AG09319 (cell line): Measurements from ENCODE around the gene HES7.

Experiments
- DNase-seq: peaks from one replicate; pipeline ENCODE4 v3.0.0-alpha.2; 2010; ENCODE audit warnings: low read depth; ENCODE audit errors: extremely low read depth
- TF ChIP-seq, protein P1 (sequence below): IDR thresholded peaks from 2 replicates; pipeline ENCODE4 v1.5.1; 2011; ENCODE audit warnings: low read depth, mild to moderate bottlenecking, inconsistent platforms, low read length, moderate library complexity

Gene HES7

DNA sequence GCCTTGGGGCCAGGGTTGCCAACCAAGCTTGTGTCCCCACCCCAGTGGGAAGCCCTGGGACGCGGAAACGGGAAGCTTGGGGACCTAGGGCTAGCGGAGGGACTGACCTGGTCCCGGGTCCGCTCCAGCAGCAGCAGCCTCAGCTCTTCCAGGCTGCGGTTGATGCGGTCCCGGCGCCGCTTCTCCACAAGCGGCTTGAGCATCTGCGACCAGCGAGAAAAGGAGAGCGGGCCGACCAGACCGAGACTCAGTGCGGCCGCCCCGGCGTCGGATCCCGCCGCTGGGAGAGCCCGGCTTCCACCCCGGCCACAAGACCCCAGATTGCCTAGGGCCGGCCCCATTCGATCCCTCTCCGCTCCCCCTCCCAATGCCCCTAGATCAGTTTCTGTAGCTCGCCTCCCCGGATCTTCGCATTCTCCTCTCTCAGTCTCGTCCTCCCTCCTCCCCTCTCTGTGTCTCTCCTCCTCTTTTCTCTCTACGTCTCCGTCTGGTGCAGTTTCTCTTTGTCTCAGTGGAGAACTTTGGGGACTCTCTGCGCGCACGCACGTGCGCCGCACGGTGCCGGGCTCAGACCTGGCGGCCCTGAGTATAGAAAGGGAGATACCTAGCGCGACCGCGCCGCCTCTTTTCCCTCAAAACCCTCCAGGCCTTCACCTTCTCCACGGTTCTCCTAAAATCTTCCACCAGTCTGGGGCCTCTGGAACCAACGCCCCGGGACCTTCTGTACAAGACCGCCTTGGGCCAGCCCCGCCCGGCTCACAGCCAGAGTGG, 797 bp downstream of the HES7 start:
- TF ChIP-seq, protein P1, sequence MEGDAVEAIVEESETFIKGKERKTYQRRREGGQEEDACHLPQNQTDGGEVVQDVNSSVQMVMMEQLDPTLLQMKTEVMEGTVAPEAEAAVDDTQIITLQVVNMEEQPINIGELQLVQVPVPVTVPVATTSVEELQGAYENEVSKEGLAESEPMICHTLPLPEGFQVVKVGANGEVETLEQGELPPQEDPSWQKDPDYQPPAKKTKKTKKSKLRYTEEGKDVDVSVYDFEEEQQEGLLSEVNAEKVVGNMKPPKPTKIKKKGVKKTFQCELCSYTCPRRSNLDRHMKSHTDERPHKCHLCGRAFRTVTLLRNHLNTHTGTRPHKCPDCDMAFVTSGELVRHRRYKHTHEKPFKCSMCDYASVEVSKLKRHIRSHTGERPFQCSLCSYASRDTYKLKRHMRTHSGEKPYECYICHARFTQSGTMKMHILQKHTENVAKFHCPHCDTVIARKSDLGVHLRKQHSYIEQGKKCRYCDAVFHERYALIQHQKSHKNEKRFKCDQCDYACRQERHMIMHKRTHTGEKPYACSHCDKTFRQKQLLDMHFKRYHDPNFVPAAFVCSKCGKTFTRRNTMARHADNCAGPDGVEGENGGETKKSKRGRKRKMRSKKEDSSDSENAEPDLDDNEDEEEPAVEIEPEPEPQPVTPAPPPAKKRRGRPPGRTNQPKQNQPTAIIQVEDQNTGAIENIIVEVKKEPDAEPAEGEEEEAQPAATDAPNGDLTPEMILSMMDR: no peak
- no peak for DNase-seq

DNA sequence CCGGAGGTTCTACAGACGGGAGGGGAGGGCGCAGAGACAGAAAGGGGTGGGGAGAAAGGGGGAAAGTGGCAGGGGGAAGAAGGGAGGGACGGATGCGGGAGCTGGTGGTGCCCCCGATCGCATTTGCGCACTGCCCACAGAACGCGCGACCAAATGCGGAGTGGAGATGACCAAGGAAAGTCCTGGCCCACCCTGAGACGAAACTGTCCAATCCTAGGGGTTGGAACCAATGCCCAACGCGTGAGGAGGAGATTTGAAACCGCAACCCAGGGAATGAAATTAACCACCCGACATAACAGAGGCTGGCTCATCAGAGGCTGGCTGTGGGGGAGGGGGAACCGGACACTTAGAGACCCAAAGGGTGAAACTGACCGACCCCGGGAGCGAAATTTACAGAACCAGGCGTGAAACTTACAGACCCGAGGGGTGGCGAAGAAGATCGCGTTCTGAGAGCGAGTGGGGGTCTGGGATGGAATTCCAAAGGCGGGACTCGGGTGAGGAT, 1.4 kb downstream of the HES7 start:
- TF ChIP-seq, protein P1: no peak

DNA sequence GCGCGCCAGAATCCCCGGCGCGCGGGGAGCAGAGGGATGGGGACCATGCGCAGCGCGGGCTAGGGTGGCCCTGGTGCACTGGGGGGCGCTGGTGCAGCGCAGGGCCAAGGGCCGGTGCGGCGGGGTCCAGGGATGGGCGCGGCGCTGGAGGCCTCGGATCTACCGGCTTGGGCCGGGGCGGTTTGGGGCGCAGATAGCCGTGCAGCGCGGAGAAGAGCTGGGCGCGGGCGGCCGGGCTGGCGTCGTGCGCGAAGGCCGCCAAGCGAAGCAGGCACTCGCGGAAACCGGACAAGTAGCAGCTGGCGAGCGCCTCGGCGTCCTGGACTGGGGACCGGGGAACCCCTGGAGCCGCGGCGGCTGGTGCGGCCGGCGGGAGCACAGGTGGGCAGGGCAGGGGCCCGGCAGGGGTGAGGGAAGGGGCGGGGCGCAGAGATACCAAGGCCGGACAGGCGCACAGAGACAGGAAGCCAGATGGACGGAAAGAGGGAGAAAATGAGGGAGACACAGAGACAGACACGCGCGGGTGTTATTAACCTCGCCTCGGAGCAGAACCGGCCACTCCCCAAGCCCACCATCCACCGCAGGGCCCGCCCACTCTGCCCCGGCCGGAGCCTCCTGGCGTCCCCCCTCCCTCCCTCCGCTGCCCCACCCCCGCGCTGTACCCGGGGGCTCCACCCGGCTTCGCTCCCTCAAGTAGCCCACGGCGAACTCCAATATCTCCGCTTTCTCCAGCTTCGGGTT, 2.1 kb downstream of the HES7 start:
- TF ChIP-seq, protein P1: peak; percentile 37
- DNase-seq: no peak

More for the DNA sequence above, 1.4 kb downstream of the HES7 start:
- DNase-seq: no peak

DNA sequence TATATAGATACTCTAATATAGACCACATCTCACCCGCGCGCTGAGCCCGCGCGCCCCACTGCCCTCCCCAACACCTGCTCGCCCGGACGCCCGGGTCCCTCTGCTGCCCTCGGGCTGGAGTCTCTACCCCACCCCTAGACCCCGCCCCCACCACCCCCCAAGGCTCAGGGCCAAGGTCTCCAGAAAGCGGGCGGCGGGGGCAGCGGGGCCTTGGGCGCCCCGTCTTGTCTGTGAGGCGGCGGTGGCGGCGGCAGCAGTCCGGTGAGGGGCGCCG, 2.6 kb downstream of the HES7 start:
- TF ChIP-seq, protein P1: no peak
- no peak for DNase-seq

DNA sequence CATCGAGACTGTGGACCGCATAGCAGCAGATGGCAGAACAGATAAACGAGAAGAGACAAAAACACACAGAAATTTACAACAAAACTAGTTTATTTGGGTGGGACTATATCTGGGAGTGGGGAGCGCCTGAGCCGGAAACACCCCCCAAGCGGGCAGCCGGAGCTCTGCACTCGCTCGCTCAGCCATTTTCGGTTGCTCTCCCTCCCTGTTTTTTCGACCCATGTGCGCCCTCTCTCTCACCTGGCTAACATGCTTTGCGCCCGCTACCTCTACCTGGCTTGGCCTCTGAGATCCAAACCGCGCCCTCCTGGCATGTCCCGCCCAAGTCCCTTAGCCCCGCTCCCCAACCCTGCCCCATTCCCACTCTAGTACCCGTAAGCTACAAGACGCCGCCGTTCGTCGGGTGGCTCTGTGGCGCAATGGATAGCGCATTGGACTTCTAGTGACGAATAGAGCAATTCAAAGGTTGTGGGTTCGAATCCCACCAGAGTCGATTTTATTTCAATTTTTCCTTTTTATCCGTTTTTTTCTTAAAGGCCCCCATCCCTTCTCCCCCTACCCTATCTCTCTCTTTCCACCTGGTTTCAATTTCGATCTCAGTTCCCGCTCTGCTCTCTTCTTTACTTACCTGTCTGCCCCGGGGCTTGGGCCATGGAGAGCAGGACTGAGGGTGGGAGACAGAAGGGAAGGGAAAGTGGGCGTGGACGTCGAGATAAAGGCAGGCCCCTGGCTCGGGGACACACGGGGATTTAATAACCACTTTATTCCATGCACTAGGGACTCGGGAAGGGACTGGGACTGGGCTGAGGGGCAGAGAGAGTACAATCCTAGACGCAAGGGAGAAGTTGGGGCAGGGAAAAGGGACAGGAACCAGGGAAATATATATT, 3.1 kb downstream of the HES7 start:
- DNase-seq: no peak

DNA sequence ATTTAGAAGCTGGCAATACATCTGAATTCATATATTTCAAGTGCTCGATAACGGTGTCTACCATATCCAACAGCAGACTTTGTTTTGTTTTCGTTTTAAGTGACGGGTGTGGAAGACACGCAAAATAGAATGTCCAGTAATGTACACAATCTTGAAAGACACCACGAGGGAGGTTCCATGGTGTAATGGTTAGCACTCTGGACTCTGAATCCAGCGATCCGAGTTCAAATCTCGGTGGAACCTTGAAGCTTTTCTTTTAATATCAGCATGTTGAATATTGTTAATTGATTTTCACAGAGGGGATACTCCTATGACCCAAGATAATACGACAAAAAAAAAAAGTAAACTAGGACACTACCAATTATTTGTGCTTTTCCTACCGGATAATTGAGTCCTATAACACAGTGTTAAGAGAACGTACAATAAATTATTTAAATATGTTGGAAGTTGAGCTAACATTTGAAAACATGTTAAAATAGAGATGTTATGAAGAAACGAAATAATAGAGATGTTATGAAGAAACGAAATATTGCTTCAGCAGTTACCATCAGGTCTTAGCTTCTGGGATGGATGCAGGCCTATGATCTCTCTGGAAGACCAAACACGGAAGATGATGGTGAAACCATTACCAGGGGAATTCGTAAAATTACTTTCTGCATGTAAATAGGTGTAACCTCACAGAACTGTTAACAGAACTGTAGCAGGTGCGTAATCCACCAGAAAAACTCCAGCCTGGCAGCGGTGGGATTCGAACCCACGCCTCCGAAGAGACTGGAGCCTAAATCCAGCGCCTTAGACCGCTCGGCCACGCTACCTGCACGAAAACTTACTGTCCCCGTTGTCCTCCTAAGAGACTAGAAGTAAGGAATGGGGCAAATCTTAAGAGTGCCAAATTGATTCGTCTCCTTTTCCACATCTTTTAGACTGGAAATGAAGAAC, 4.1 kb downstream of the HES7 start:
- peak; percentile 87 for DNase-seq
- TF ChIP-seq, protein P1: no peak

More for the DNA sequence above, 3.1 kb downstream of the HES7 start:
- TF ChIP-seq, protein P1: peak; percentile 30
